Measurements from ENCODE around the gene GHRHR. TPM values are rescaled to one million over a fixed set of nuclear protein-coding genes. Genes with fewer than 3 reads are reported as not detected.
A peak's percentile ranks its signal among the peaks of the same experiment; 100 is the strongest.

The GHRHR gene
- 12.3 TPM for total RNA-seq

DNA sequence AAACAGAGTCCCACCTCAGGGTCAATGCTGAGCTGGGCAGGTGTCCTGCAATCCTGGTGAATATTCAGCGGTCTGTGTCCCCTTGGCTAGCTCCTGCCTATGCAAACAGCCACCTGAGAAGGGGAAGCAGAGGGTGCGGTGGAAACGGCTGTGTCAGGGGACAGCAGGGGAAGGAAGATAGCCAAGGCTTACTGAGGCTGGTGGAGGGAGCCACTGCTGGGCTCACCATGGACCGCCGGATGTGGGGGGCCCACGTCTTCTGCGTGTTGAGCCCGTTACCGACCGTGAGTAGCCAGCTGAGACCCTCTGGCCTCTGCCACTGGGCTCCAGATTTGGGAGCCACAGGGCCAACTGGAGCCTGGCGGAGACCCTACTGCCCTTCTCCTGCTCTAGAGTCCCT, at the start of gene GHRHR:
Gene GHRHR, plus strand, starts transcription at position 112 of the 400 bp plus-strand sequence. Its CDS starts 116 bp downstream, at position 228.
- DNase-seq (ENCODE audit: low spot score), result no peak

DNA sequence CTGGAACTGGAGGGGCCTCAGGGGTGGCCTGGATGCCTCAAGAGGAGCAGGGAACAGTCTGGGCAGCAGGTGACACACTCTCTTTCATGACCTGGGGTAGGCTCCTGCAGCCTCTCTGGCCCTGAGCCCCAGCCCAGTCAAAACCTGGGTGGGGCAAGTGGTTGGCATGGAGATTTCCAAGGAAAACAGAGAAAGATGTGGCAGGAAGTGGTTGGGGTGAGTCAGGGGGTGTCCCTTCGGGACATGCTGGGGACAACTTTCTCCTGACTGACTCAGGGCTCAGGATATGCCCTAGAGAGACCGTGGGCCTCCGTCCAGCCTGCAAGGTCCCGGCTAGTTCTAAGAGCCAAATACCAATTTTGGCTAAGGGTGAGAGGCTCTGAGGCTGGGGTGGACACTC, 49.2 kb upstream of the GHRHR start:
- DNase-seq (ENCODE audit: low spot score), result no peak

DNA sequence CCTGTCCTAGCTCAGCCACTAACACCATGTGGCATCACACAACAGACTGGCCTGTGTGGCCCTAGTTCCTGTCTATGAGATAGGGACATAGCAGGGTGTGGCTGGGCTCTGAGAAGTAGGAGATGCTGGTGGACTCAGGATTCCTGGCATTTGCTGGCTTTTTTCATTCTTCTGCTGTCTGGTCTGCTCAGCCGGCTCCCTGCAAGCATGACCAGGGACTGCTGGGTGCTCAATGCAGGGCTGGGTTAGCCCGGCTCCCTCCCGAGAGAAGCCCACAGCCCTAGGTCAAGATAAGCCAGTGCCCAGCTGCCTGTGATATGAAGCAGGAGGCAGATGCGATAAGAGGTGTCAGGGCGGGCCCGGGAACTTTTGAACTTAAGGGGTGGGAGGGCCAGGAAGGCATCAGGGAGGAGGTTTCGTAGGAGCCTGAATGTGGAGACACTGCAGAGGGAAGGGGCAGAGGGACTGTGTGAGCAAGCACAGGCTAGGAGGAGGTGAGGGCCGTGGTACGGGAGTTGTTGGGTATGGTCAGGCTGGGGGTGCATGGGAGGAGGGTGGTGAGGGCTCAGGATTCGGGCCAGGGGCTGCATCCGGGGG, 48.6 kb upstream of the GHRHR start:
- DNase-seq (ENCODE audit: low spot score), result no peak

DNA sequence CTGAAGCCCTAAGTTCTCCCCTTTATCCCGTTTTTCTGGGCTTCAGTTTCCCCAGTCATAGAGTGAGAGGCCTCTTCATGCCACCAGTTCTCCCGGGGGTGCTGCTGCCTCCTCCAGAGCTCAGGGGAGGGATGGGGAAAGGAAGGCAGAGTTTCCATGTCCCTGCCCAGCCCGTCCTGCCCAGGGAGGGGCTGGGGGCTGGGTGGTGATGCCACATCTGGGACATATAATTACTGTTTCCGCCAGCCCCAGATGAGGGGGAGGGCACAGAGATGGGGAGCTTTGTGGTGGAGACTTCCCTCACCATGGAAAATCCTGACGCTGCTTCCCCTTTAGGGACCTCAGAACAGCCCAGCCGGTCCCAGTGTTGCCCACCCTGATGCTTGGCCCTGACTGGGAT, 48.0 kb upstream of the GHRHR start:
- no peak for DNase-seq (ENCODE audit: low spot score)

DNA sequence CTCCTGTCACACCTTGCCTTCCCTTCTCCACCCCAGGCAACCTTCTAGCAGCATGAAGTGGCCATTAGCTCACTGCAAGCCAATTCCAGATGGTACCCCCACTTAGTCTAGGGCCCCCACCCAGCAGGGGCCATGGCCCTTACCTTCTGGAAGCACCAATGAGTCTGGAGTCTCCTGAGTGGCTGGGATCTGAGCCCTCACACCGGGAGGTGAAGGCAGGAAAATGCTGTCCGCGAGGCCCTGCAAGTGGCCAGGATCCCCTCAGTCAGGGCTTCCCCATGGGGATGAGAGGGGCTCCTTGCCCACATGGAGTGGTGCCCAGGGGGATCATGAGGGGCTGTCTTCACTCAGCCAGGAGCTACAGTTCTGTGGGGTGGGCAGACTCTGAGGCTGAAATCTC, 47.5 kb upstream of the GHRHR start:
- no peak for DNase-seq (ENCODE audit: low spot score)

DNA sequence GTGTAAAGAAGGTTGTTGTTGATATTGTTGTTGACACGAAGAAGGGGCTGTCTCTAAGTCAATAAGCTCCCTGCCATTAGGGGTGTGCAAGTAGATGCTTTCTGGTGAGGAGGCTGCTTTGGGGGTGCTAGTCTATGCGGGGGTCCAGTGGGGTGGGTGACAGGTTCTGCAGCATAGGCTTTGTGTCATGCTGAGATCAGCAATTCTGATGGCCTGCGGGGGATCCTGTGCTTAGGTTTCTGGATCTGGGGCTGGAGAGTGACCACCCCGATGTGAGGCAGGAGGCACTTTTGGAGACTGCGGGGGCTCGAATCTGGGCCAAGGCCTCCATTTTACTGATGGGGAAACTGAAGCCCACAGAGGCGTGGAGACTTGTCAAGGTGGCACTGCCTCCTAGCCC, 47.0 kb upstream of the GHRHR start:
- no peak for DNase-seq (ENCODE audit: low spot score)

DNA sequence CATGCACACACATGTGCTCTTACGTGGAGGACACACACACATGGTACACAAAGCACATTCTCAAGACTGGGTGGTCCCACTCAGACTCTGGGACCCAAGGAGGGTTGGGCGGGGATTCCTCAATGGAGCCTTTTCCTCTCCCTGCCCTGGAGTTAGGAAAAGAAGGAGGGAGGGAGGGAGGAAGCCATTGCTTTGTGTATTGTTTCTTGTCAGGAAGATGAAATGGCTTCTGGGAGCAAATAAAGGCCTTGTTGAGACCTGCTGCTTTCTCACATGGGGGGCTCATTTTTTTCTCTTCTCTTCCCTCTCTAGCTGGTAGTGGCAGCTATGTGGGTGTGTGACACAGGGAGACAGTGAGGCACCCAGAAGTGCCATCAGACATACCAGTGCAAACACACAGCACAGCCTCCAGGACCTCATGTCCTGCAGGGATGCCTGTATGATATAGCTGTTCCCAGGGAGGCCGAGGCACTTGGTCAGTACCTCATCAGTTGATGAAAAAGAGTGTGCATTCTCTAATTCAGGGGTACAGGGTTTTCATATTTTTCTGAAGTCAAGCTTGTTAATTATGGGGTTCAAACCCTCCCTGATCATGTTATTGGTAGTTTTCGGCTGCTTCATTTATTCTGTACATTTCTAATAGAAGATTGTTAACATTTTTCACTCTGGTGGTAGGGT, 46.4 kb upstream of the GHRHR start:
- no peak for DNase-seq (ENCODE audit: low spot score)

DNA sequence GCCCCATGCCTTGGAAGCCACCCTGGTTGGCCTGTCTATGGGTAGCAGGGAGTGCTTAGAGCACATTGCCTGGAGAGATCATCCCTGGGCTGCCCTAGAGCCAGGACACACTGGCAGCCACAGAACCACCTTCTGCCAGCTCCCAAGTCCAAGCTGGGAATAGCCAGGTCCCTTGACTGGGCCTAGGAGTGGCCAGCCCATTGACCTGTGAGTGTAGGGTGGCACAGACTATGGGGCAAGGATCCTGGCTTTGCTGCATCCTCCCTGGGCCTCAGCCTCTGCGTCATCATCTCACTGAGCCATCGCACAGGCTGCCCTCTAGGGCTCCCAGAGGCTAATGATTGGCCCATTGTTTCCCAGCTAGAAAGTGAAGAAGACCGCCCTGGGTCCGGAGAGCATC, 45.1 kb upstream of the GHRHR start:
- DNase-seq (ENCODE audit: low spot score), result no peak

DNA sequence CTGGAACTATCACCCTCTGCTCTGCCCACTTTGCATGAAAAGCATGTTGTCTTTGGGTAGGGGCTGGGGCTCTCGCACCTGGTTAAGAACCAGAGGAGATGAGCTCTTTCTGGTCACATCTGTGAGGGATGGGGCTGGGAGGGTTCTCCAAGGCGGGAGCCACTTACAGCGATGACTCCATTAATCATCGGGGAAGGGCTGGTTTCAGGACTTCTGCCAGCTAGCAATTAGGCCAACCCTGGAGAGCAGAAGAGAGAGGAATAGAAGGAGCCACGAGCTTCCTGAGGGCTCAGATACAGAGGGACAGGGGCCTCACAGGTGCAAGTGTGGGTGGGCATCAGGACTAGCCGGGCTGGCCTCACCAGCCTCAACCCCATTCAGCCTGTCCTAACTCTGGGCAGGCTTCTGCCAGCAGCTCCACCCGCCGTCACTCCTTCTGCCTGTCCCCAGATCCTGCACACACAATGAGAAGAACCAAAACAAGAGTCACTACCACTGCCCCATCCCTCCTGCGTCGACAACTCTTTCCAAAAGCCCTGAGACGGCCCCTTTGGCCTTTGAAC, 43.7 kb upstream of the GHRHR start:
- no peak for DNase-seq (ENCODE audit: low spot score)

DNA sequence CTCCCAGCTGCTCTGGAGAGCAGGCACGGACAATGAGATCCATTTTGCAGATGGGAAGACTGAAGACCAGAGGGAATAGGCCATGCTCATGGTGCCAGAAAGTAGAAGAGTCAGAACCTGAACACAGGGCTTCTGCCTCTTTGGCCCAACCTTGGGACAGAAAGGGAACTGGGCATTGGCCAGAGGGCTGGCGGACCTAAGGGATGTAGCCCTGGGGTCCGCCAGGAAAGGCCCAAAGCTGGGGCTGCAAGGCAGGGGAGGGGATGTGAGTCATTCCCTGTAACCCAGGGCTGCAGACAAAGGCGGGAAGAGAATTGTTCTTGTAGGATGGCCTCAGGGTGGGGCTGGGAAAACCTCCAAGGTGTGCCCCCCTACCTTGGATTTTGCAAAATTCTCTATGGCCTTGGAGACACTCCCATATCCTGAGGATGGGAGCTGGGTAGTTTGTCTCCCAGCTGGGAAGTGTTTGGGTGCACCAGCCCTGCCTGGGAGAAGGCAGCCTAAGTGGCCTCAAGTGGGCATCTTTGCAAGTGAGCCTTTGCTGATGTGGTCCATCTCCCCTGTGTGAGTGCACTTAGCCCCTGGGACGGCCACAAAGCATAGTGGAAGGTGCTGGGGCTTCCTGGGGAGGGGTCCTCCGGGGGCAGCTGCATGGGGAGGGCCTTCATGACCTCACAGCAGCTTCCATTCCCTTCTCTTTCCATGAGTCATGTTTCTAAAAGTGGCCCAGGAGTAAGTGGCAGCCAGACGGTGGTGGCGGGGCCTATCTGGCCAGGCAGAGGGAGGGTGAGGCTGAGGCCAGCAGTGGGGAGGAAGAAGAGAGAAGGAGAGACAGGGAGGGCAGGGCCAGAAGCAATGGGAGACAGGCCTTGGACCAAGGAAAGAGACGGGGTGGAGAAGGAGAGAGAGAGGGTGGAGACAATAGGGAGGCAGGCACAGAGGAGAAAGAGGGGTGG, 42.9 kb upstream of the GHRHR start:
- DNase-seq (ENCODE audit: low spot score), result no peak

DNA sequence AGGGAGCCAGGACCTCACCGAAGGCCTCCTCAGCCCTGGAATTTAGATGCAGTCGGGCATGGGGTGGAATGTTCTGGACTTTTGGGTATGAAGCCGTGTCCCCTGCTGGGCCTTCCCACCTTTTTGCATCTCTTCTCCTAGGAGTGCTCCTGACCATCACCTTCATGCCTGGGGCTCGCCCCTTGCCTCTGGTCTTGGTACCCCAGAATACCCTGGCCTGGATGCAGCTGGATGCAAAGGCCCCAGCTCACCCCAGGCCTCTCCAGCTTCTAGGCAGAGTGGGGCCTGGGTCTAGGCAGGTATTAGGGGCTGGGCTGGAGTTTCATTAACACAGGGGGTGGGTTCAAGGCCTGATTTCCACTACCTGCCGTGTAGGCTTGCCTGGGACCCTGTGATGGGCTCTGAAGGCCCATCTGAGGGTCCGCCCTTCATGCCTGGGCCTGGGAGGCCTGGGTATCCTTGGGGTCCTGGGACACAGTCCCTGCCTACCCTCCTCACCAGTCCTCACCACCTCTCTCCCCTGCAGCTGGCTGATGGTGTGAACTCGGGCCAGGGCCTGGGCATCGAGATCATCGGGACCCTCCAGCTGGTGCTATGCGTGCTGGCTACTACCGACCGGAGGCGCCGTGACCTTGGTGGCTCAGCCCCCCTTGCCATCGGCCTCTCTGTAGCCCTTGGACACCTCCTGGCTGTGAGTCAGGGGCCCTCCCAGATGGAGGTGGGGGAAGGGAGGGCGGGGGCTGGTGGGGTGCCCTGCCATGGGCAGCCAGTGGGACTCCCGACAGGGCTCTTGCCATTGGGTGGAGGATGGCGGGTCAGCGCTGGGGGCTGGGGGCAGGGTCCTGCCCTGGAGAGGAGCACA, 42.0 kb upstream of the GHRHR start:
- no peak for DNase-seq (ENCODE audit: low spot score)

DNA sequence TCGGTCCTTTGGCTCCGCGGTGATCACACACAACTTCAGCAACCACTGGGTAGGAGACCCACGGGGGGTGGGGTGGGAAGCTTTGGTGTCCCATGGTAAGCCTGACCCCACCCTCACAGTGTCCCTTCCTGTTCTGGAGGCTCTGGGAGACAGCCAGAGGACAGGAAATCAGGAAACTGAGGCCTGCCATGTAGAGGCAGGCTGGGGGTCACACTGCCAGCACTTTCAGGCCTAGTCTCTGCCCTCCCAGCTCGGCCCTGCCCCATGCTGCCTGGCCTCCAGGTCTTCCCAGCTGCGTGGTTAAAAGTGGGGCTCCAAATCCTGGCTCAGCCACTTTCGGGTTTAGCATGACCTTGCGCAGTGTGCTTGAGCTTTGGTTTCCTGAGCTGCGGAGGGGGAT, 41.2 kb upstream of the GHRHR start:
- DNase-seq (ENCODE audit: low spot score), result no peak

DNA sequence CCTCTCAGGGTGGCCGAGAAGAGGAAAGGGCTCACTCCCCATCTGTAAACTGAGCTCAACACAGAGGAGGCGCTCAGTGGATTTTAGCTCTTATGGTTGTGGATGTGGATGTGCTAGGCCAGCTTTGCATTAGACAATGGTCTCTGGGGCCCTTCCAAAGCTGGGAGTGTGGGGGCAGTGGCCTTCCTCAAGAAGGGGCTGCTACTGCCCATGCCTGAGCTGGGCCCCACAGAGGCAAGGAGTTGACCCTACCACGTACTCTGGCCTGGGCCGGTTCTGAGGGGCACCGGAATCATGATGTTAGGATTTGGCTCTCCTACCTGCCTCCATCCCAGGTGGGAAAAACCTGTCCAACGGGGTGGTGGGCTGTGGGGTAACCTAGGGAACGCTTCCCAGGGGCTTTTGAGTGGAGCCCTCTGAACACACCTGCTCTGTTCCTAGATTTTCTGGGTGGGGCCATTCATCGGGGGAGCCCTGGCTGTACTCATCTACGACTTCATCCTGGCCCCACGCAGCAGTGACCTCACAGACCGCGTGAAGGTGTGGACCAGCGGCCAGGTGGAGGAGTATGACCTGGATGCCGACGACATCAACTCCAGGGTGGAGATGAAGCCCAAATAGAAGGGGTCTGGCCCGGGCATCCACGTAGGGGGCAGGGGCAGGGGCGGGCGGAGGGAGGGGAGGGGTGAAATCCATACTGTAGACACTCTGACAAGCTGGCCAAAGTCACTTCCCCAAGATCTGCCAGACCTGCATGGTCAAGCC, 40.6 kb upstream of the GHRHR start:
- peak; percentile 7 for DNase-seq (ENCODE audit: low spot score)

DNA sequence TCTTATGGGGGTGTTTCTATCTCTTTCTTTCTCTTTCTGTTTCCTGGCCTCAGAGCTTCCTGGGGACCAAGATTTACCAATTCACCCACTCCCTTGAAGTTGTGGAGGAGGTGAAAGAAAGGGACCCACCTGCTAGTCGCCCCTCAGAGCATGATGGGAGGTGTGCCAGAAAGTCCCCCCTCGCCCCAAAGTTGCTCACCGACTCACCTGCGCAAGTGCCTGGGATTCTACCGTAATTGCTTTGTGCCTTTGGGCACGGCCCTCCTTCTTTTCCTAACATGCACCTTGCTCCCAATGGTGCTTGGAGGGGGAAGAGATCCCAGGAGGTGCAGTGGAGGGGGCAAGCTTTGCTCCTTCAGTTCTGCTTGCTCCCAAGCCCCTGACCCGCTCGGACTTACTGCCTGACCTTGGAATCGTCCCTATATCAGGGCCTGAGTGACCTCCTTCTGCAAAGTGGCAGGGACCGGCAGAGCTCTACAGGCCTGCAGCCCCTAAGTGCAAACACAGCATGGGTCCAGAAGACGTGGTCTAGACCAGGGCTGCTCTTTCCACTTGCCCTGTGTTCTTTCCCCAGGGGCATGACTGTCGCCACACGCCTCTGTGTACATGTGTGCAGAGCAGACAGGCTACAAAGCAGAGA, 39.9 kb upstream of the GHRHR start:
- peak; percentile 8 for DNase-seq (ENCODE audit: low spot score)

DNA sequence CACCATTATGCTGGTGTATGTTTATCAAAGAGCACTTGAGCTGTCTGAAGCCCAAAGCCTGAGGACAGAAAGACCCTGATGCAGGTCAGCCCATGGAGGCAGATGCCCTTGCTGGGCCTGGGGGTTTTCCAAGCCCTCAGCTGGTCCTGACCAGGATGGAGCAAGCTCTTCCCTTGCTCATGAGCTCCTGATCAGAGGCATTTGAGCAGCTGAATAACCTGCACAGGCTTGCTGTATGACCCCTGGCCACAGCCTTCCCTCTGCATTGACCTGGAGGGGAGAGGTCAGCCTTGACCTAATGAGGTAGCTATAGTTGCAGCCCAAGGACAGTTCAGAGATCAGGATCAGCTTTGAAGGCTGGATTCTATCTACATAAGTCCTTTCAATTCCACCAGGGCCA, 39.1 kb upstream of the GHRHR start:
- peak; percentile 9 for DNase-seq (ENCODE audit: low spot score)

DNA sequence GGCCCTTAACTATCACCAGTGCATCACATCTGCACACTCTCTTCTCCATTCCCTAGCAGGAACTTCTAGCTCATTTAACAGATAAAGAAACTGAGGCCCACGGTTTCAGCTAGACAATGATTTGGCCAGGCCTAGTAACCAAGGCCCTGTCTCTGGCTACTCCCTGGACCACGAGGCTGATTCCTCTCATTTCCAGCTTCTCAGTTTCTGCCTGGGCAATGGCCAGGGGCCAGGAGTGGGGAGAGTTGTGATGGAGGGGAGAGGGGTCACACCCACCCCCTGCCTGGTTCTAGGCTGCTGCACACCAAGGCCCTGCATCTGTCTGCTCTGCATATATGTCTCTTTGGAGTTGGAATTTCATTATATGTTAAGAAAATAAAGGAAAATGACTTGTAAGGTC, 38.6 kb upstream of the GHRHR start:
- DNase-seq (ENCODE audit: low spot score), result no peak

DNA sequence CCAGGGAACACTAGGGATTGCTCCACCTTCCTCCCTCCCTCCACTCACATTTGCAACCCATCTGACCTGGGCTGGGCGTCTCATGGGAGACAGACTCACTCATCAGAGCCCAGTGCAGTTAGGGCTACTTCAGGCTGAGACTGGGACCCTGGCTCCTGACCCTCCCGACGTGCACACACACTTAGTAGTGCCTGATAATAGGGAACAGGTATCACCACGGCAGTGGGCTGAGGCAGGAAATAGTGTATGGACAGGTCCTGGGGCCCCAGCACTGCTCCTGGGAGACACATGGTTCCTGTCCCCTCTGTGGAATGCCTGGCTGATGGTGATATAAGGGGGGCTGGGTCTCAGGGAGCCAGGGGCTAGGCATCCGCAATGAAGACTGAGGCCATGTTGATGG, 37.8 kb upstream of the GHRHR start:
- DNase-seq (ENCODE audit: low spot score), result peak; percentile 9

DNA sequence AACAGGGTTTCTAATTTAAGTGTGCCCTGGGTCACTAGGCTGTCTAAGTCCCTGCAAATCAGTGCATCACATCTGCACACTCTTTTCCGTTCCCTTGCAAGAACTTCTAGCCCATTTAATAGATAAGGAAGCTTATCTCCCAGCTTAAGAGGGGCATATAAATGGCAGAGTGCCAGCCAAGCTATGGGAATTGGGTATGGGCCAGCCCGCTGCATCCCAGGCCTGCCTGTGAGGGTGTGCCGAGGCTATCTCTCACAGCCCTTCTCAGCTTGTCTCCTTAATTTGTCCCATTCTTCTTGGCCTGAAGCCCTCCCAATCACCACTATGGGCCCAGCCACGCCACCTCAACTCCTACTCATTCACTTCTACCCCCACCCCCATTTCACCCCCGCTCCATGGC, 37.4 kb upstream of the GHRHR start:
- DNase-seq (ENCODE audit: low spot score), result peak; percentile 9

DNA sequence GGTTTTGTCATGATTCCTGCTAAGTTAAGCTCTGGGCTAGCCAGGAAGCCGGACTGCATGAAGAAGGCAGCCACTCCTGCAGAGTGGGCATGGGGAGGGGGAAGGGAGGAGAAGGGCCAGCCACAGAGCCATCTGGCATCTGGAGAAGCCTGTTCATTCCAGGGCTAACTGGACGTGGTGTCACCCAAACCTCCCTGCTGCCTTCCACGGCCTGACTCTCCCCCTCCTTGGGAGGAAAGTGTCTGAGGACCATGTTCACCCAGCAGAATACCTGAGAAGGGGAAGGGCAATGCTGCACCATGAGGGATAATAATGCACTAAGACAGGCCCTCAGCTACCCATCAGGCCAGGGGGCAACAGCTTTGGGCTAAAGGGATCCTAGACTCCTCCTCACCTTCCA, 36.7 kb upstream of the GHRHR start:
- peak; percentile 8 for DNase-seq (ENCODE audit: low spot score)

DNA sequence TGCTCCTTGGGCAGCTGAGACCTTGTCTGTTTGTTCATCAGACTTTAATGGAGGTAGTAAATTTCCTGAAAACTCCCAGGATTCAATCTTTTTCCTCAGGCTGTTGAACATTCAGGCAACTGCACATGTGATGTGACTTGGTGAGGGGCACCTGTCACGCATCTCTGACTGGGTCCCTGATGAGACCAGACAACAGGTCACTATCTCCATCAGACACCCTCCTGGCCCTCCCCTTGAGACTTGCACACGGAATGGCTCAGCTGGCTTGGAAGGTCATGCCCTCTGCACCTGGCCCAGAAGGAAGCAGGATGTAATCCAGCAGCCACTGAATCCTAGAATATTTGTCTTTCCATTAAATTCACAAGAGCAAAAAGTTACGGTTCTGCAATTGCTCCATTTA, 36.2 kb upstream of the GHRHR start:
- DNase-seq (ENCODE audit: low spot score), result no peak

Measured in mucosa of gallbladder (tissue), 1 donor.